Lower lobe of right lung (tissue), 2 donors: Measurements from ENCODE around the gene TATDN3. TPM values are rescaled to one million over a fixed set of nuclear protein-coding genes. Genes with fewer than 3 reads are reported as not detected.
"Not testable (repeated sequence)": the region's sequence is repeated elsewhere in the genome, so short reads cannot be mapped to it uniquely, and the experiment has no call there.

ENCODE experiments used
- ATAC-seq, 2 donors: fragments of 200-7000 bp; cut with Tn5 transposase; one replicate each; pipeline ENCODE4 v1.9.1; 2020 to 2022; ENCODE audit warnings: mild to moderate bottlenecking in 2 of 2, moderate library complexity in 2 of 2
- DNase-seq: peaks from one replicate; pipeline ENCODE4 v3.0.0-alpha.2; 2020
- H3K27ac ChIP-seq: fragments of 200-600 bp; one replicate; pipeline ENCODE4 v1.8.0; 2022
- H3K27me3 ChIP-seq: fragments of 200-600 bp; one replicate; pipeline ENCODE4 v1.8.0; 2022; ENCODE audit warnings: low read depth
- H3K36me3 ChIP-seq: fragments of 200-600 bp; one replicate; pipeline ENCODE4 v1.8.0; 2022; ENCODE audit warnings: mild to moderate bottlenecking
- H3K4me1 ChIP-seq: fragments of 200-600 bp; one replicate; pipeline ENCODE4 v1.8.0; 2022
- H3K4me3 ChIP-seq: fragments of 200-600 bp; one replicate; pipeline ENCODE4 v1.8.0; 2022; ENCODE audit warnings: mild to moderate bottlenecking
- H3K9me3 ChIP-seq: fragments of 200-600 bp; one replicate; pipeline ENCODE4 v1.8.0; 2022
- CTCF ChIP-seq: fragments of 200-600 bp; IDR thresholded peaks from one replicate; pipeline ENCODE4 v1.8.0; 2022; ENCODE audit warnings: antibody characterized with exemption, mild to moderate bottlenecking
- intact Hi-C: fragments of 100-400 bp; cut with DNase I; formaldehyde crosslinking; loops from one replicate; pipeline ENCODE4 v1.11.0; 2022
- total RNA-seq: library from RNA; stranded (reverse); fragmentation: NEBNext Ultra II Directional; extraction: Animal tissue kit (Norgen Biotek cat#: 25700); gene quantifications from one replicate; pipeline ENCODE4 v1.2.1, GENCODE V29; 2021
- donor health status: DM: no; HTN: yes; CAD: no; lungs with severe emphysema.

The TATDN3 gene
- total RNA-seq, 1 donor from 2014 or later: 12.3 TPM

GRCh38 chr1:212828395-212828794 is 36.7 kb downstream of the TATDN3 start:
- TF ChIP-seq CTCF: no peak
- no peaks in the 10 kb centered on the region for H3K27me3 ChIP-seq
- H3K9me3 ChIP-seq: peaks cover 13% of the 10 kb centered on the region
- no peaks in the 10 kb centered on the region for H3K36me3 ChIP-seq
- no peak for ATAC-seq
- intact Hi-C loops: no loop called here
- H3K4me1 ChIP-seq: no peaks in the 10 kb centered on the region
- no peak for DNase-seq
- no peak overlapping the region for H3K27ac ChIP-seq
- H3K4me3 ChIP-seq: no peak overlapping the region

GRCh38 chr1:212833211-212834207 is 41.8 kb downstream of the TATDN3 start:
- peak overlapping the region; percentile 47 for H3K27ac ChIP-seq
- H3K4me1 ChIP-seq, intact Hi-C loops, H3K27me3 ChIP-seq, H3K9me3 ChIP-seq, H3K36me3 ChIP-seq, H3K4me3 ChIP-seq: not testable (repeated sequence)
- DNase-seq (peak; percentile 57), ATAC-seq (peak; percentile 87 to 89)

GRCh38 chr1:212838145-212838544 is 46.5 kb downstream of the TATDN3 start:
- Histone ChIP-seq H3K4me1 (no peaks in the 10 kb centered on the region), H3K9me3 (no peaks in the 10 kb centered on the region), H3K4me3 (no peak overlapping the region), H3K36me3 (no peaks in the 10 kb centered on the region), H3K27me3 (no peaks in the 10 kb centered on the region), H3K27ac (no peak overlapping the region)
- intact Hi-C loops: no loop called here
- TF ChIP-seq CTCF: no peak
- ATAC-seq: no peak
- DNase-seq: no peak

- H3K4me1 ChIP-seq, ATAC-seq, intact Hi-C loops, DNase-seq, H3K4me3 ChIP-seq, H3K27ac ChIP-seq, H3K9me3 ChIP-seq, H3K27me3 ChIP-seq, H3K36me3 ChIP-seq: not testable (repeated sequence)
These were observed 52.8 kb downstream of the TATDN3 start for GRCh38 chr1:212844521-212844920.

- H3K27ac ChIP-seq: no peak within 1 kb of the TSS
These were observed 55.9 kb downstream of the TATDN3 start, which contains the start of gene SPATA45 for GRCh38 chr1:212847549-212847948. Gene SPATA45, minus strand, starts transcription at chr1:212847649. Its CDS starts 11,500 bp downstream, at chr1:212836149.

GRCh38 chr1:212852105-212852688 is 60.5 kb downstream of the TATDN3 start:
- ATAC-seq: no peak
- H3K36me3 ChIP-seq: no peaks in the 10 kb centered on the region
- no peaks in the 10 kb centered on the region for H3K9me3 ChIP-seq
- H3K4me3 ChIP-seq: no peak overlapping the region
- no peaks in the 10 kb centered on the region for H3K27me3 ChIP-seq
- intact Hi-C loops: no loop called here
- H3K4me1 ChIP-seq: peaks cover 6% of the 10 kb centered on the region
- no peak for TF ChIP-seq CTCF
- no peak overlapping the region for H3K27ac ChIP-seq
- no peak for DNase-seq

More at GRCh38 chr1:212847549-212847948, 55.9 kb downstream of the TATDN3 start, which contains the start of gene SPATA45:
- no peak for TF ChIP-seq CTCF
- Histone ChIP-seq H3K4me3 (no peak within 1 kb of the TSS), H3K9me3 (no peaks in the 10 kb centered on the region), H3K27me3 (no peaks in the 10 kb centered on the region), H3K4me1 (no peaks in the 10 kb centered on the region), H3K36me3 (no peaks in the 10 kb centered on the region)
- no peak for DNase-seq
- intact Hi-C loops: no loop called here
- ATAC-seq: no peak
